Measurements from ENCODE around the gene WDR87. TPM values are rescaled to one million over a fixed set of nuclear protein-coding genes. Genes with fewer than 3 reads are reported as not detected.

Gene WDR87
- total and polyA plus RNA-seq, 2 of the 8 experiments (the other 6 are each of a cell fraction or from before 2014, with no cell fraction given), result not detected

GRCh38 chr19:37938353-37938752 is 32.0 kb upstream of the WDR87 start:
- H3K56ac ChIP-seq (replicated peaks; ENCODE audit: insufficient read length, low read depth, low read length), result no peak overlapping the region
- ChIA-PET POLR2A (ENCODE audit: partially characterized antibody) (no interaction called here), CTCF (ENCODE audit: partially characterized antibody) (interaction anchor here (1.0 to 1.2 kb wide), 2 partner anchors 11 to 355 kb away, joined by 3 read pairs; no protein-coding TSS in a partner anchor)
- H3K79me2 ChIP-seq (ENCODE audit: control insufficient read depth in 1 of 2, insufficient read depth in 2 of 2, low read length in 2 of 2), result peaks cover 7 to 87% of the 10 kb centered on the region in 2 experiments
- no peaks in the 10 kb centered on the region for H3K27me3 ChIP-seq (replicated peaks in 1 of 4; ENCODE audit: control insufficient read depth in 3 of 4, extremely low read depth in 1 of 4, insufficient read depth in 3 of 4, low read length in 3 of 4)
- H4K20me1 ChIP-seq (replicated peaks in 1 of 2; ENCODE audit: control insufficient read depth in 1 of 2, insufficient read depth in 2 of 2, low read length in 2 of 2), result peaks cover 0 to 2% of the 10 kb centered on the region in 2 experiments
- no peak overlapping the region for H3K27ac ChIP-seq (ENCODE audit: low read depth, low read length)
- no peak overlapping the region for H3K14ac ChIP-seq (ENCODE audit: insufficient read length)
- H3K18ac ChIP-seq (ENCODE audit: extremely low read depth, low read length), result no peak overlapping the region
- no peak overlapping the region for H2BK5ac ChIP-seq (ENCODE audit: low read depth, low read length)
- H3K9ac ChIP-seq (replicated peaks in 1 of 4; ENCODE audit: extremely low read depth in 1 of 4, low read depth in 3 of 4, low read length in 3 of 4), result no peak overlapping the region
- H2AFZ ChIP-seq (ENCODE audit: low read length), result no peak overlapping the region
- WGBS, 2 experiments (ENCODE audit: extremely low coverage in 1 of 2, insufficient coverage in 1 of 2, insufficient read length in 1 of 2, insufficient replicate concordance in 2 of 2, low coverage in 1 of 2, low lambda C conversion rate in 2 of 2, missing lambda C conversion rate in 1 of 2), result 70% methylated on average over 1 of the region's 1 CpG; no CpG with 5 or more reads in 1 of the 2 experiments
- H3K36me3 ChIP-seq (ENCODE audit: control insufficient read depth in 2 of 4, insufficient read depth in 4 of 4, low read length in 3 of 4), result peaks cover 0 to 13% (median 4%) of the 10 kb centered on the region in 4 experiments; a peak in 2 of 8 replicates
- peaks cover 0 to 9% (median 7%) of the 10 kb centered on the region in 4 experiments; a peak in 6 of 7 replicates for H3K4me1 ChIP-seq (replicated peaks in 1 of 4; ENCODE audit: control insufficient read depth in 3 of 4, insufficient read depth in 4 of 4, low read length in 3 of 4)
- H3K9me3 ChIP-seq (ENCODE audit: insufficient read depth in 2 of 2, low read depth in 1 of 2, low read length in 1 of 2), result peaks cover 3 to 9% of the 10 kb centered on the region in 2 experiments; a peak in 2 of 4 replicates
- no peak overlapping the region for H2BK15ac ChIP-seq (ENCODE audit: low read length)
- H3K23me2 ChIP-seq (ENCODE audit: low read depth, low read length), result no peaks in the 10 kb centered on the region; the same call in 1 of the 2 replicates
- H3K4me3 ChIP-seq (ENCODE audit: extremely low read depth in 1 of 4, insufficient read depth in 2 of 4, low read depth in 3 of 4, low read length in 4 of 4), result no peak overlapping the region
- no peak overlapping the region for H2BK12ac ChIP-seq (ENCODE audit: low read depth, low read length)
- H4K91ac ChIP-seq (replicated peaks; ENCODE audit: insufficient read length, low read length), result no peak overlapping the region
- H3K4me2 ChIP-seq (ENCODE audit: insufficient read depth in 1 of 2, low read depth in 2 of 2, low read length in 2 of 2), result no peak overlapping the region
- no peak overlapping the region for H4K5ac ChIP-seq (ENCODE audit: insufficient read length, low read depth, low read length)
- no peak overlapping the region for H3K4ac ChIP-seq (replicated peaks; ENCODE audit: insufficient read length, low read depth, low read length)
- H3K79me1 ChIP-seq (ENCODE audit: low read depth, low read length), result peaks cover 18% of the 10 kb centered on the region
- FAIRE-seq (no peak), DNase-seq (ENCODE audit: low read depth in 1 of 2, low spot score in 2 of 2) (no peak)
- no peak overlapping the region for H2BK20ac ChIP-seq (ENCODE audit: low read length)
- H2AK5ac ChIP-seq (ENCODE audit: low read depth, low read length), result no peak overlapping the region
- no peak overlapping the region for H2BK120ac ChIP-seq (replicated peaks; ENCODE audit: low read depth, low read length)
- no peak overlapping the region for H3K23ac ChIP-seq (ENCODE audit: insufficient read length)
- H4K8ac ChIP-seq (ENCODE audit: extremely low read depth, insufficient read depth, low read length), result no peak overlapping the region
- TF ChIP-seq CHD1 (IDR thresholded peaks at IDR 0.05; ENCODE audit: low read depth, low read length) (no peak), SP4 (IDR thresholded peaks at IDR 0.05; ENCODE audit: low read length) (no peak)

Data from H1 (cell line).